ENCODE results near the gene MIOS. TPM values are rescaled to one million over a fixed set of nuclear protein-coding genes. Genes with fewer than 3 reads are reported as not detected.
A peak's percentile ranks its signal among the peaks of the same experiment; 100 is the strongest.

The MIOS gene
- polyA plus RNA-seq, 3 donors = 18.3 to 32.6 (median 20.2) TPM

GRCh38 chr7:7576344-7576743, 9.7 kb downstream of the MIOS start:
- peaks cover 11% of the 10 kb centered on the region for H4K20me1 ChIP-seq (ENCODE audit: insufficient read depth, low read length)
- peaks cover 1% of the 10 kb centered on the region for H3K4me1 Mint-ChIP-seq
- H3K4me3 ChIP-seq (replicated peaks in 1 of 3; ENCODE audit: low read depth in 2 of 3, low read length in 3 of 3) = no peak overlapping the region
- no peak overlapping the region for H3K9ac ChIP-seq (ENCODE audit: insufficient read depth, low read length, poor library complexity, severe bottlenecking)
- no peak for TF ChIP-seq CTCF (IDR thresholded peaks at IDR 0.05)
- no peaks in the 10 kb centered on the region for H3K27me3 ChIP-seq (ENCODE audit: control insufficient read depth in 2 of 2, insufficient read depth in 2 of 2, low read length in 2 of 2)
- intact Hi-C loops (cut with micrococcal nuclease) = no loop called here
- peaks cover 17 to 42% of the 10 kb centered on the region in 2 donors for H3K36me3 ChIP-seq (replicated peaks in 1 of 2; ENCODE audit: control insufficient read depth in 1 of 2, insufficient read depth in 2 of 2, low read length in 2 of 2)
- peaks cover 23% of the 10 kb centered on the region for H3K79me2 ChIP-seq (ENCODE audit: insufficient read depth, low read length)
- H3K27me3 Mint-ChIP-seq (ENCODE audit: low read depth in 3 of 3) = no peaks in the 10 kb centered on the region
- no peak overlapping the region for H2AFZ ChIP-seq (ENCODE audit: insufficient read depth, low read depth, low read length, poor library complexity, severe bottlenecking)
- H3K4me1 ChIP-seq (ENCODE audit: control insufficient read depth in 1 of 2, insufficient read depth in 2 of 2, low read length in 2 of 2) = peaks cover 13 to 19% of the 10 kb centered on the region in 2 donors
- H3K36me3 Mint-ChIP-seq = peaks cover 31 to 38% of the 10 kb centered on the region in 2 donors
- H3K4me3 Mint-ChIP-seq = no peak overlapping the region
- DNase-seq = no peak
- H3K27ac ChIP-seq (ENCODE audit: low read depth in 1 of 2, low read length in 2 of 2) = no peak overlapping the region
- no peak overlapping the region for H3K4me2 ChIP-seq (replicated peaks; ENCODE audit: extremely low read depth, low read length, poor library complexity, severe bottlenecking)
- WGBS (ENCODE audit: insufficient coverage) = 100% methylated on average over 1 of the region's 1 CpG
- H3K27ac Mint-ChIP-seq = no peak overlapping the region
- no peaks in the 10 kb centered on the region for H3K9me3 ChIP-seq (replicated peaks in 1 of 2; ENCODE audit: control insufficient read depth in 1 of 2, insufficient read depth in 1 of 2, low read length in 2 of 2)
- H3K9me3 Mint-ChIP-seq = no peaks in the 10 kb centered on the region

DNA sequence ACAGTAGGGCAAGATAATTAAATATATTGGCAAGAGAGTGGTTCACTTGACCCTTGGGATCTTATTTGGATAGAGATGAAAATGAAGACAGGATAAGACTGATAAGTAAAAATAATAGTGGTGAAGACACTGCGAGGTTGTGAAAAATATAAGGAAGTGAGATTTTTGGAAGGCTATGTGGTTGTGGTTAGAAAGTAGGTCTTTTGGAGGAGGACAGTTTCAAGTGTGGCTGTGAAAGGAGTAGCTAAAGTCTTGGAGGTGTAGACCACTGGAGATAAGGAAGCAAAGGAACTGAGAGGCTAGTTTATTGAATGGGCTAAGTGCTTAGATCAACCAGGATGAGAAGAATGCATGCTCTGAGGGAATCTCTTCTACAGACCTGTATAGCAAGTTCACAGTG, 11.2 kb downstream of the MIOS start:
- Histone ChIP-seq H3K27me3 (ENCODE audit: control insufficient read depth in 2 of 2, insufficient read depth in 2 of 2, low read length in 2 of 2) (no peaks in the 10 kb centered on the region), H3K4me3 (replicated peaks in 1 of 3; ENCODE audit: low read depth in 2 of 3, low read length in 3 of 3) (no peak overlapping the region), H4K20me1 (ENCODE audit: insufficient read depth, low read length) (peaks cover 11% of the 10 kb centered on the region), H3K9me3 (replicated peaks in 1 of 2; ENCODE audit: control insufficient read depth in 1 of 2, insufficient read depth in 1 of 2, low read length in 2 of 2) (no peaks in the 10 kb centered on the region), H3K9ac (ENCODE audit: insufficient read depth, low read length, poor library complexity, severe bottlenecking) (no peak overlapping the region), H3K27ac (ENCODE audit: low read depth in 1 of 2, low read length in 2 of 2) (peak overlapping the region in 1 of 2 donors; percentile 21), H3K4me1 (ENCODE audit: control insufficient read depth in 1 of 2, insufficient read depth in 2 of 2, low read length in 2 of 2) (peaks cover 13 to 19% of the 10 kb centered on the region in 2 donors), H3K79me2 (ENCODE audit: insufficient read depth, low read length) (peaks cover 7% of the 10 kb centered on the region), H3K36me3 (replicated peaks in 1 of 2; ENCODE audit: control insufficient read depth in 1 of 2, insufficient read depth in 2 of 2, low read length in 2 of 2) (peaks cover 16 to 45% of the 10 kb centered on the region in 2 donors), H3K4me2 (replicated peaks; ENCODE audit: extremely low read depth, low read length, poor library complexity, severe bottlenecking) (peak overlapping the region; percentile 34), H2AFZ (ENCODE audit: insufficient read depth, low read depth, low read length, poor library complexity, severe bottlenecking) (no peak overlapping the region)
- no peak for TF ChIP-seq CTCF (IDR thresholded peaks at IDR 0.05)
- Mint-ChIP-seq H3K27ac (no peak overlapping the region), H3K4me1 (peaks cover 1% of the 10 kb centered on the region), H3K9me3 (no peaks in the 10 kb centered on the region), H3K36me3 (peaks cover 33 to 43% of the 10 kb centered on the region in 2 donors), H3K27me3 (ENCODE audit: low read depth in 3 of 3) (no peaks in the 10 kb centered on the region), H3K4me3 (no peak overlapping the region)
- 0% methylated on average over 1 of the region's 1 CpG for WGBS (ENCODE audit: insufficient coverage)
- intact Hi-C loops (cut with micrococcal nuclease) = no loop called here
- DNase-seq = peak; percentile 15 to 19 (median 15)
